Measurements from ENCODE around the gene ANKRD13A. TPM values are rescaled to one million over a fixed set of nuclear protein-coding genes. Genes with fewer than 3 reads are reported as not detected.
A peak's percentile ranks its signal among the peaks of the same experiment; 100 is the strongest.

ANKRD13A gene
- total and polyA plus RNA-seq, 2 of the 13 experiments (the other 11 are each of a cell fraction or from before 2014, with no cell fraction given): 34.1 to 41.6 TPM

DNA sequence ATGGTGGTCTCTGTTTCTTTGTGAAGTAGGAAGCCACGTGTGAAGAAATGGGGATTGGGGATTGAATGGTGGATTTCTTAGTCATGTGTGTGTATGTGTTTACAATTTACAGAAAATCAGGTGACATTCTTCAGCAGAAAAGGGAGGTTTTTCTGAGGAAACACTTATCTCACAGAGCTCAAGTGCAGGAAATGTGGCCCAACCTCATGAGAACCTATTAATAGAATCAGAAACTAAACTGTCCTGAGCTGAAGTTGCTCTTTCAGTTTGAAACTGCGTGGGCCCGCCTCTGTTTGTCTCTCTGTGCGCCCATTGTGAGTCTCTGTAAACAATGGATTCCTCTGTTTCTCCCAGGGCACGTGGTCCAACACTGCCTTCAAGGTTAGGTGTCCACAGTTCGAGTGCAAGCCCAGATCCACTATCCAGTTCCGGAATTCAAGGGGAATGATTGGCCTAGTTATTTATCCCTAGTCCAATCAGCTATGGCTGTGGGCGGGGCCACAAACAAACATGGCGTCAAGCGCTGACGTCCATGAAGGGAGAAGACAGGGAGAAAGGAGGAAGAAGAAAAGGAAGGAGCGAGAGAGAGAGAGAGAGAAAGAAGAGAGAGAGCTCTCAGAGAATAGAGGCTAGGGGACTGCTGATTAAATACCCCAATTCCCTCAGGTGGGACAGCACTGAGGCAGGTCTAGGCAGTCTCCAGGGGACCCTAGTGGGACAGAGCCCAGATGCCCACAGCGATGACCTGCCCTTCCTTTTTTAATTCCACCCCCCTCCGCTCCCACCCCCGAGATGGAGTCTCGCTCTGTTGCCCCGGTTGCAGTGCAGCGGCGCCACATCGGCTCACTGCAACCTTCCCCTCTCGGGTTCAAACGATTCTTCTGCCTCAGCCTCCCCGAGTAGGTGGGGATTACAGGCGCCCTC is 80.5 kb downstream of the ANKRD13A start (continued):
- no peak for TF ChIP-seq PAX8 (CRISPR knock-in tag; IDR thresholded peaks at IDR 0.05; ENCODE audit: borderline replicate concordance)
- no peak for TF ChIP-seq CCAR2 (optimal IDR thresholded peaks at IDR 0.05; ENCODE audit: low read depth, low read length)
- TF ChIP-seq RARA (CRISPR knock-in tag; IDR thresholded peaks at IDR 0.05): peak; percentile 60; the same call in 1 of the 2 replicates
- TF ChIP-seq MXI1 (IDR thresholded peaks at IDR 0.05; ENCODE audit: borderline replicate concordance, low read depth, low read length): peak; percentile 74; the same call in 1 of the 3 replicates
- TF ChIP-seq, protein P1, sequence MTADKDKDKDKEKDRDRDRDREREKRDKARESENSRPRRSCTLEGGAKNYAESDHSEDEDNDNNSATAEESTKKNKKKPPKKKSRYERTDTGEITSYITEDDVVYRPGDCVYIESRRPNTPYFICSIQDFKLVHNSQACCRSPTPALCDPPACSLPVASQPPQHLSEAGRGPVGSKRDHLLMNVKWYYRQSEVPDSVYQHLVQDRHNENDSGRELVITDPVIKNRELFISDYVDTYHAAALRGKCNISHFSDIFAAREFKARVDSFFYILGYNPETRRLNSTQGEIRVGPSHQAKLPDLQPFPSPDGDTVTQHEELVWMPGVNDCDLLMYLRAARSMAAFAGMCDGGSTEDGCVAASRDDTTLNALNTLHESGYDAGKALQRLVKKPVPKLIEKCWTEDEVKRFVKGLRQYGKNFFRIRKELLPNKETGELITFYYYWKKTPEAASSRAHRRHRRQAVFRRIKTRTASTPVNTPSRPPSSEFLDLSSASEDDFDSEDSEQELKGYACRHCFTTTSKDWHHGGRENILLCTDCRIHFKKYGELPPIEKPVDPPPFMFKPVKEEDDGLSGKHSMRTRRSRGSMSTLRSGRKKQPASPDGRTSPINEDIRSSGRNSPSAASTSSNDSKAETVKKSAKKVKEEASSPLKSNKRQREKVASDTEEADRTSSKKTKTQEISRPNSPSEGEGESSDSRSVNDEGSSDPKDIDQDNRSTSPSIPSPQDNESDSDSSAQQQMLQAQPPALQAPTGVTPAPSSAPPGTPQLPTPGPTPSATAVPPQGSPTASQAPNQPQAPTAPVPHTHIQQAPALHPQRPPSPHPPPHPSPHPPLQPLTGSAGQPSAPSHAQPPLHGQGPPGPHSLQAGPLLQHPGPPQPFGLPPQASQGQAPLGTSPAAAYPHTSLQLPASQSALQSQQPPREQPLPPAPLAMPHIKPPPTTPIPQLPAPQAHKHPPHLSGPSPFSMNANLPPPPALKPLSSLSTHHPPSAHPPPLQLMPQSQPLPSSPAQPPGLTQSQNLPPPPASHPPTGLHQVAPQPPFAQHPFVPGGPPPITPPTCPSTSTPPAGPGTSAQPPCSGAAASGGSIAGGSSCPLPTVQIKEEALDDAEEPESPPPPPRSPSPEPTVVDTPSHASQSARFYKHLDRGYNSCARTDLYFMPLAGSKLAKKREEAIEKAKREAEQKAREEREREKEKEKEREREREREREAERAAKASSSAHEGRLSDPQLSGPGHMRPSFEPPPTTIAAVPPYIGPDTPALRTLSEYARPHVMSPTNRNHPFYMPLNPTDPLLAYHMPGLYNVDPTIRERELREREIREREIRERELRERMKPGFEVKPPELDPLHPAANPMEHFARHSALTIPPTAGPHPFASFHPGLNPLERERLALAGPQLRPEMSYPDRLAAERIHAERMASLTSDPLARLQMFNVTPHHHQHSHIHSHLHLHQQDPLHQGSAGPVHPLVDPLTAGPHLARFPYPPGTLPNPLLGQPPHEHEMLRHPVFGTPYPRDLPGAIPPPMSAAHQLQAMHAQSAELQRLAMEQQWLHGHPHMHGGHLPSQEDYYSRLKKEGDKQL (CRISPR knock-in tag; IDR thresholded peaks at IDR 0.05; ENCODE audit: low read depth): no peak
- TF ChIP-seq HOXA3 (CRISPR knock-in tag; IDR thresholded peaks at IDR 0.05): peak; percentile 94
- TF ChIP-seq, protein P2, sequence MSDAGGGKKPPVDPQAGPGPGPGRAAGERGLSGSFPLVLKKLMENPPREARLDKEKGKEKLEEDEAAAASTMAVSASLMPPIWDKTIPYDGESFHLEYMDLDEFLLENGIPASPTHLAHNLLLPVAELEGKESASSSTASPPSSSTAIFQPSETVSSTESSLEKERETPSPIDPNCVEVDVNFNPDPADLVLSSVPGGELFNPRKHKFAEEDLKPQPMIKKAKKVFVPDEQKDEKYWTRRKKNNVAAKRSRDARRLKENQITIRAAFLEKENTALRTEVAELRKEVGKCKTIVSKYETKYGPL (CRISPR knock-in tag; IDR thresholded peaks at IDR 0.05): 0 out of 2 replicates have a peak, but pooled peaks have one; percentile 27
- peak; percentile 79 for TF ChIP-seq TEAD3 (CRISPR knock-in tag; optimal IDR thresholded peaks at IDR 0.05; ENCODE audit: borderline replicate concordance)
- no peak for TF ChIP-seq BRCA1 (CRISPR knock-in tag; IDR thresholded peaks at IDR 0.05)
- TF ChIP-seq, protein P3, sequence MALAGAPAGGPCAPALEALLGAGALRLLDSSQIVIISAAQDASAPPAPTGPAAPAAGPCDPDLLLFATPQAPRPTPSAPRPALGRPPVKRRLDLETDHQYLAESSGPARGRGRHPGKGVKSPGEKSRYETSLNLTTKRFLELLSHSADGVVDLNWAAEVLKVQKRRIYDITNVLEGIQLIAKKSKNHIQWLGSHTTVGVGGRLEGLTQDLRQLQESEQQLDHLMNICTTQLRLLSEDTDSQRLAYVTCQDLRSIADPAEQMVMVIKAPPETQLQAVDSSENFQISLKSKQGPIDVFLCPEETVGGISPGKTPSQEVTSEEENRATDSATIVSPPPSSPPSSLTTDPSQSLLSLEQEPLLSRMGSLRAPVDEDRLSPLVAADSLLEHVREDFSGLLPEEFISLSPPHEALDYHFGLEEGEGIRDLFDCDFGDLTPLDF (CRISPR knock-in tag; IDR thresholded peaks at IDR 0.05): 0 out of 2 replicates have a peak, but pooled peaks have one; percentile 49
- TF ChIP-seq ZNF841 (CRISPR knock-in tag; IDR thresholded peaks at IDR 0.05; ENCODE audit: borderline replicate concordance): no peak
- TF ChIP-seq, protein P4, sequence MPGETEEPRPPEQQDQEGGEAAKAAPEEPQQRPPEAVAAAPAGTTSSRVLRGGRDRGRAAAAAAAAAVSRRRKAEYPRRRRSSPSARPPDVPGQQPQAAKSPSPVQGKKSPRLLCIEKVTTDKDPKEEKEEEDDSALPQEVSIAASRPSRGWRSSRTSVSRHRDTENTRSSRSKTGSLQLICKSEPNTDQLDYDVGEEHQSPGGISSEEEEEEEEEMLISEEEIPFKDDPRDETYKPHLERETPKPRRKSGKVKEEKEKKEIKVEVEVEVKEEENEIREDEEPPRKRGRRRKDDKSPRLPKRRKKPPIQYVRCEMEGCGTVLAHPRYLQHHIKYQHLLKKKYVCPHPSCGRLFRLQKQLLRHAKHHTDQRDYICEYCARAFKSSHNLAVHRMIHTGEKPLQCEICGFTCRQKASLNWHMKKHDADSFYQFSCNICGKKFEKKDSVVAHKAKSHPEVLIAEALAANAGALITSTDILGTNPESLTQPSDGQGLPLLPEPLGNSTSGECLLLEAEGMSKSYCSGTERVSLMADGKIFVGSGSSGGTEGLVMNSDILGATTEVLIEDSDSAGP (CRISPR knock-in tag; IDR thresholded peaks at IDR 0.05; ENCODE audit: borderline replicate concordance): peak; percentile 42
- peak; percentile 78 for TF ChIP-seq IRF2 (CRISPR knock-in tag; IDR thresholded peaks at IDR 0.05)
- TF ChIP-seq ETV5 (CRISPR knock-in tag; IDR thresholded peaks at IDR 0.05; ENCODE audit: borderline replicate concordance): peak; percentile 69
- no peak for TF ChIP-seq ZNF207 (IDR thresholded peaks at IDR 0.05; ENCODE audit: borderline replicate concordance)
- peak; percentile 80 for TF ChIP-seq BHLHE40 (IDR thresholded peaks at IDR 0.05; ENCODE audit: low read length)
- peak; percentile 78 for TF ChIP-seq GABPB1 (CRISPR knock-in tag; IDR thresholded peaks at IDR 0.05)
- peak; percentile 67; the same call in 1 of the 2 replicates for TF ChIP-seq JUN (CRISPR knock-in tag; IDR thresholded peaks at IDR 0.05)

Data from HepG2 (cell line).